ENCODE measurements around the gene PATJ. TPM values are rescaled to one million over a fixed set of nuclear protein-coding genes. Genes with fewer than 3 reads are reported as not detected.

PATJ gene
- total RNA-seq, 4 donors from 2014 or later = 10.6 to 44.8 (median 26.1) TPM

DNA sequence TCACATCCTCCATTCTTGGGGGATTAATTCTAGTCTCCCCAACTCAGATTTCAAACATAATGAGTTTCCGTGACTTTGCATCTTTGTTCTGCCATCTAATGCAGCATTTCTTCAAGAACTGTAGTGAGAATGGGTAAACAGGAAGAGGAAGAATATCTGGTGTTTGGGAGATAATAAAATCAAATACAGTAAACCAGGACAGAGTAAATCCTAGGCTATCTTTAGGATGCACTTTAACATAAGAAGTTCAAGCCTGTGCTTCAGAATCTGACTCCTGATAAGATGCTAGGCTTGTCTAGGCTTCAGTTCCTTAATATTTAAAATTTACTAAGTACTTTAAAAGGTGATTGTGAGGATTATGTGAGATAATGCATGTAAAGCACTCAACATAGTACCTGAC, 27.9 kb downstream of the PATJ start:
- H3K4me3 ChIP-seq = no peak overlapping the region
- TF ChIP-seq, protein P1, sequence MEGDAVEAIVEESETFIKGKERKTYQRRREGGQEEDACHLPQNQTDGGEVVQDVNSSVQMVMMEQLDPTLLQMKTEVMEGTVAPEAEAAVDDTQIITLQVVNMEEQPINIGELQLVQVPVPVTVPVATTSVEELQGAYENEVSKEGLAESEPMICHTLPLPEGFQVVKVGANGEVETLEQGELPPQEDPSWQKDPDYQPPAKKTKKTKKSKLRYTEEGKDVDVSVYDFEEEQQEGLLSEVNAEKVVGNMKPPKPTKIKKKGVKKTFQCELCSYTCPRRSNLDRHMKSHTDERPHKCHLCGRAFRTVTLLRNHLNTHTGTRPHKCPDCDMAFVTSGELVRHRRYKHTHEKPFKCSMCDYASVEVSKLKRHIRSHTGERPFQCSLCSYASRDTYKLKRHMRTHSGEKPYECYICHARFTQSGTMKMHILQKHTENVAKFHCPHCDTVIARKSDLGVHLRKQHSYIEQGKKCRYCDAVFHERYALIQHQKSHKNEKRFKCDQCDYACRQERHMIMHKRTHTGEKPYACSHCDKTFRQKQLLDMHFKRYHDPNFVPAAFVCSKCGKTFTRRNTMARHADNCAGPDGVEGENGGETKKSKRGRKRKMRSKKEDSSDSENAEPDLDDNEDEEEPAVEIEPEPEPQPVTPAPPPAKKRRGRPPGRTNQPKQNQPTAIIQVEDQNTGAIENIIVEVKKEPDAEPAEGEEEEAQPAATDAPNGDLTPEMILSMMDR (IDR thresholded peaks at IDR 0.05) = no peak
- no peak for TF ChIP-seq POLR2A (IDR thresholded peaks at IDR 0.05)
- DNase-seq = no peak
- H3K4me1 ChIP-seq = no peaks in the 10 kb centered on the region
- H3K36me3 ChIP-seq = no peaks in the 10 kb centered on the region
- H3K27me3 ChIP-seq = no peaks in the 10 kb centered on the region
- intact Hi-C loops (cut with DNase I; ENCODE audit: low total_unique reads) = no loop called here
- no peaks in the 10 kb centered on the region for H3K9me3 ChIP-seq
- no peak overlapping the region for H3K27ac ChIP-seq

DNA sequence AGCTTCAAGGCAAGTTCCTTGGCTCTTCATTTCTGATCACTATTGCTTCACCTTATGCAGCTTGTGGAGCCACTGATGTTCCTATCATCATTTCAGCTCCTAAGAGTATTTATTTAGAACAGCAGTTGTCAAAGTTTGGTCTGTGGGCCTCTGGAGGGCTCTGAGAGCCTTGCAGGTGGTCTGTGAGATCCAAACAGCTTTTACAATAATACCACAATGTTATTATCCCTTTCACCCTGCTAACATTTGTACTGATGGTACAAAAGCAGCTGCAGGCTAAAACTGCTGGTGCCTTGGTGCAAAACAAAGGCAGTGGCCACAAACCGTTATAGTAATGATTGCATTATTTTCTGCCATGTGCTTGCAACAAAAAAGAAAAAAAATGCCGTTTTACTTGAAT, 33.8 kb downstream of the PATJ start:
- TF ChIP-seq, protein P1 (IDR thresholded peaks at IDR 0.05) = no peak
- TF ChIP-seq POLR2A (IDR thresholded peaks at IDR 0.05) = no peak
- H3K36me3 ChIP-seq = no peaks in the 10 kb centered on the region
- H3K4me1 ChIP-seq = no peaks in the 10 kb centered on the region
- no peak for DNase-seq
- no peaks in the 10 kb centered on the region for H3K9me3 ChIP-seq
- H3K27me3 ChIP-seq = no peaks in the 10 kb centered on the region
- intact Hi-C loops (cut with DNase I; ENCODE audit: low total_unique reads) = no loop called here
- H3K27ac ChIP-seq = no peak overlapping the region
- H3K4me3 ChIP-seq = no peak overlapping the region

DNA sequence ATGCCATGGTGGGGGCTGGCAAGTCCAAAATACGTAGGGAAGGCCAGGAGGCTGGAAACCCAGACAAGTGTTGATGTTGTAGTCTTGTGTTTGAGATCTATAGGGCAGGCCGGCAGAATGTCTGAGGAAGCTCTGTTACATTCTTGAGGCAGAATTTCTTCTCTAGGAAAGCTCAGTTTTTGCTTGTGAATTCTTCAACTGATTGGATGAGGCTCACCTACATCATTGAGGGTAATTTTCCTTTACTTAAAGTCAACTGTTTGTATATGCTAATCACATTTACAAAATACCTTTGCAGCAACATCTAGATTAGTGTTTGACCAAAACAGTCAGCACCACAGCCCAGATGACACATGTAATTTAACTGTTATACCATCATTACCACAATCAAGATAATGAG, 37.0 kb downstream of the PATJ start:
- Histone ChIP-seq H3K27ac (no peak overlapping the region), H3K27me3 (no peaks in the 10 kb centered on the region), H3K36me3 (no peaks in the 10 kb centered on the region), H3K4me1 (no peaks in the 10 kb centered on the region), H3K4me3 (no peak overlapping the region), H3K9me3 (no peaks in the 10 kb centered on the region)
- intact Hi-C loops (cut with DNase I; ENCODE audit: low total_unique reads) = no loop called here
- no peak for DNase-seq
- TF ChIP-seq, protein P1 (IDR thresholded peaks at IDR 0.05) = no peak
- TF ChIP-seq POLR2A (IDR thresholded peaks at IDR 0.05) = no peak

DNA sequence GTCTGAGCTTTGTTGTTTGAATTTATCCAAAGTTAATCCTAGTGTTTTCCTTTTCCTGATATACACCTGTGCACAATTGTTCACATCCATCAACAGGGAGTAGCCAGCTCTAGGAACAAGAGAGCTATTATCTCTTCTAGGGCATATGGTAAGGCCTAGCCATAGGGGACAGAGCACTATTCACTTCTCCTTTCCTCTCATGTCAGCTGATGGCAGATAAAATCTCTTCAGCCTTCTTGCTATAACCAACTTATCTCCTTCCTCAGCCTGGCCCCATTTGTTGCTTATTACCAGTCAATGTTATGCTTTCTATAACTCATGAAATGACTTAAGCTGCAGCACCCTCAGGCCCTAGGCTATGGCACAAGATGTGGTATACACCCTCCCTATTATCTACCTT, 38.9 kb downstream of the PATJ start:
- H3K4me3 ChIP-seq = no peak overlapping the region
- intact Hi-C loops (cut with DNase I; ENCODE audit: low total_unique reads) = no loop called here
- no peaks in the 10 kb centered on the region for H3K36me3 ChIP-seq
- no peak for DNase-seq
- H3K27me3 ChIP-seq = no peaks in the 10 kb centered on the region
- no peak for TF ChIP-seq POLR2A (IDR thresholded peaks at IDR 0.05)
- TF ChIP-seq, protein P1 (IDR thresholded peaks at IDR 0.05) = no peak
- H3K9me3 ChIP-seq = no peaks in the 10 kb centered on the region
- H3K27ac ChIP-seq = no peak overlapping the region
- H3K4me1 ChIP-seq = peaks cover 0 to 3% of the 10 kb centered on the region in 2 donors

DNA sequence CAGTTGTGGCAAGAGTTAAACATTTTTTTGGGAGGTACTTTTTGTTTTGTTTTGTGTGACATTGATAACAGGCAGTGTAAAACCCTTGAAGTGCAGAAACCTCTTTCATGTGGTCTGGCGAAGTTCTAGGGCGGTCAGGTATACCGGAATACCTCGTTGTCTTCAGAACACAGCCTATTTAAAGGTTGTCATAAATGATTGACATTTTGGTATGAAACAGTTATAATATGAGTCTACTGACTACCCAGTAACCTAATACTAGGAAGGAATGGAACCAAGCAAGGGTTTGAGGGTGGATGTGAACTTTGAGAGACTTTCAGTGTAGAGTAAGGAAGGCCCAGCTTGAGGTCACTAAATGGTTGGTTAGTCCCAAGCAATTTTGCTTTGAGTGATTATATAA, 40.5 kb downstream of the PATJ start:
- no peak for DNase-seq
- no peak overlapping the region for H3K27ac ChIP-seq
- H3K27me3 ChIP-seq = no peaks in the 10 kb centered on the region
- no peak overlapping the region for H3K4me3 ChIP-seq
- peaks cover 0 to 3% of the 10 kb centered on the region in 2 donors for H3K4me1 ChIP-seq
- TF ChIP-seq POLR2A (IDR thresholded peaks at IDR 0.05) = no peak
- TF ChIP-seq, protein P1 (IDR thresholded peaks at IDR 0.05) = no peak
- intact Hi-C loops (cut with DNase I; ENCODE audit: low total_unique reads) = no loop called here
- no peaks in the 10 kb centered on the region for H3K9me3 ChIP-seq
- H3K36me3 ChIP-seq = no peaks in the 10 kb centered on the region
